Activated naive CD8-positive, alpha-beta T cell treated with anti-CD3 and anti-CD28 coated beads, Interleukin-2, amount 50 U/mL, for 24 hours (primary cell): ENCODE results near the gene LITAF.

ENCODE experiments used
- ATAC-seq: fragments of 150-1000 bp; cut with Tn5 transposase; one replicate; pipeline ENCODE4 v1.10.0; 2021
- DNase-seq: peaks from one replicate; pipeline ENCODE4 v3.0.0; 2021
- H3K27ac Mint-ChIP-seq: one replicate; pipeline ENCODE4 v1.8.0; 2021; ENCODE audit warnings: mild to moderate bottlenecking, mixed read lengths
- H3K27me3 Mint-ChIP-seq: one replicate; pipeline ENCODE4 v1.8.0; 2021; ENCODE audit warnings: mixed read lengths
- H3K36me3 Mint-ChIP-seq: one replicate; pipeline ENCODE4 v1.8.0; 2021; ENCODE audit warnings: low read depth, mixed read lengths
- H3K4me1 Mint-ChIP-seq: one replicate; pipeline ENCODE4 v1.8.0; 2021; ENCODE audit warnings: mixed read lengths
- H3K4me3 Mint-ChIP-seq: one replicate; pipeline ENCODE4 v1.8.0; 2021; ENCODE audit warnings: mild to moderate bottlenecking, moderate library complexity, mixed read lengths
- H3K9me3 Mint-ChIP-seq: one replicate; pipeline ENCODE4 v1.8.0; 2021; ENCODE audit warnings: mixed read lengths

Gene LITAF

DNA sequence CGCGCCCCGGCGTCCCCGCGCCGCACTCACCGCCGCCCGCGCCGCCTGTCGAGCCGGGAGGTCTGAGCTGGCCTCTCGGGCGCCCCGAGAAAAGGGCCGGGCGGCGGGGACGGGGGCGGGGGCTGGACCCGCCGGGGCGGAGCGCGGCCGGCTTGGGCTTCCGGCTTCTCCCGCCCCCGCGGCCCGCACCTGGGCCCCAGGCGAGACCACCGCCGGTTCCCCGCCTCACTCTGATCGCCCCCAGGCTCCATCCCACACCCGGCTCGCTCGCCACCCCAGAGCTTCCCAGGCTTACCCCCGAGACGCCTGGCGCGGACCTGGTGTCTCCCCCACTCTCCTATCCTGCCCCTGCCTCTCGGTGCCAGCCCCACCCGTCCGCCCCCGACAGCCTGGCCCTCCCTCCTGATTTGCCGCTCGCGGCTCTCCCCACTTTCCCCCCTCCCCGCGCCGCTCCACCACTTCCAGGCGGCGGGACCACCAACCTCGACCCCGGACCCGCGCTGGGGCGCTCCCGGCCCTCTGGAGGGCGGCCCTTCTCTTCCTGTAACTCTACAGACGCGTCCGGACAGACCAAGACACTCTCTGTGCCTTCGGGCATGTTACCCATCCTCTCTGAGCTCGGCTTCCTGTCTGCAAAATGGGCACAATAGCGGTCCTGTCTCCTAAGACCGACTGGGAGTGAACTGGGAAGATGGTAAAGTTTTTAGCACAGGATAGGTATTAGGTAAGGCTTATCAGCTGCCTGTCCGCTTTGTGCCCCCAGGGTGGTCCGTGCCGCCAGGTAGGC is at the start of gene LITAF:
TSS of gene LITAF (minus strand) at position 64 of the 787 bp plus-strand sequence. CDS start 30,189 bp downstream, outside the sequence.
- Mint-ChIP-seq H3K4me3 (peak within 1 kb of the TSS; percentile 95), H3K9me3 (no peaks in the 10 kb centered on the region), H3K4me1 (peaks cover 36% of the 10 kb centered on the region), H3K36me3 (peaks cover 8% of the 10 kb centered on the region), H3K27me3 (no peaks in the 10 kb centered on the region), H3K27ac (peak within 1 kb of the TSS; percentile 87)
- ATAC-seq: peak; percentile 64
- peak; percentile 74 for DNase-seq

DNA sequence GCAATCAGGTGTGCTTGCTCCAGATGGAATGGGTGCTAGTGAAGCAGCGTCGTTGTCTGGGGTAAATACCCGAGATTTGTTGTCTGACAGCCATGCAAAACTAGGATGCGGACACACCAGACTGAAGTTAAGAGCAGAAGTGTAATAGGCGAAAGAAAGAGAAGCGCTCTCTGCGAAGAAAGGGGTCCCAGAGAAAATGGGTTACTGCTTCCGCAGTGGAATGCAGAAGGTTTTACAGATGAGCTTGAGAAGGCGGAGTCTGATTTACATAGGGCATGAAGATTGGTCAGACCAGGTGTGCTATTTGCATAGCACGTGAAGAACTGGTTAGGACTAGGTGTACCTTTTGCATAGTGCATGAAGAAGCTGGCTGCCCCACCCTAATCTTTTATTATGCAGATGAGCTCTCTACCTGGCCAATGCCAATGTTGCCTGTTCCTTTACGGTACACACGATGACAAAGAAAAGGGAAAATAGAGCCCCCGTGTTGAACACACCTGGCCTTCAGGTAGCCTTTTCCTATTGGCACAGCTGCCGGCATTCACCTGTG is 49.5 kb upstream of the LITAF start:
- no peak for DNase-seq
- no peaks in the 10 kb centered on the region for H3K9me3 Mint-ChIP-seq
- no peak overlapping the region for H3K27ac Mint-ChIP-seq
- no peak for ATAC-seq
- no peaks in the 10 kb centered on the region for H3K27me3 Mint-ChIP-seq
- no peak overlapping the region for H3K4me3 Mint-ChIP-seq
- H3K36me3 Mint-ChIP-seq: no peaks in the 10 kb centered on the region
- peaks cover 13% of the 10 kb centered on the region for H3K4me1 Mint-ChIP-seq

GRCh38 chr16:11635679-11636171 is 49.0 kb upstream of the LITAF start:
- H3K36me3 Mint-ChIP-seq: no peaks in the 10 kb centered on the region
- no peak for DNase-seq
- H3K27ac Mint-ChIP-seq: no peak overlapping the region
- H3K4me1 Mint-ChIP-seq: peaks cover 11% of the 10 kb centered on the region
- no peak for ATAC-seq
- no peak overlapping the region for H3K4me3 Mint-ChIP-seq
- H3K9me3 Mint-ChIP-seq: no peaks in the 10 kb centered on the region
- no peaks in the 10 kb centered on the region for H3K27me3 Mint-ChIP-seq

DNA sequence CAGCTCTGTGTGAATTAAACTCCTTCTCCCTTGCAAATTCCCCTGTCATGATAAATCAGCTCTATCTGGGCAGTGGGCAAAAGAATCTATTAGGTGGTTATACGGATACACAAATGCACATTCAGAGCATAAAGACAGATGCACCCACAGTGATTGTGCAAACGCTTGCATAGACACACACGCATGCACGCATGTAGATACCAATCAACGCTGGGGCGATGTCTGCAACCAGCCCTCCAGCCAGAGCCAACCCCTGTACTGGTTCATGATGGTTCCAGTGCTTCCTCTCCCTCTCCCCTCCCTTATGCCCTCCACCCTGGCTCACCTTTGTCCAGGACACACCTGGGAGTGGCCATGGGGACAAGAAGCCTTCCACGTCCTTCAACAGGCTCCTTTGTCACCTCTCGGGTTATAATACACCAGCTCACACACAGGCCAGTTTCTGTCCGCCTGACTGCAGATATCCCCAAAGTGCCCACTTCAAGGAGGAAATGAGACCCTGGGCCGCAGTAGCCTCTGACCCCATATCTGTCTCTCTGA is 48.5 kb upstream of the LITAF start:
- no peaks in the 10 kb centered on the region for H3K36me3 Mint-ChIP-seq
- ATAC-seq (no peak), DNase-seq (no peak)
- no peaks in the 10 kb centered on the region for H3K27me3 Mint-ChIP-seq
- no peak overlapping the region for H3K4me3 Mint-ChIP-seq
- peaks cover 10% of the 10 kb centered on the region for H3K4me1 Mint-ChIP-seq
- no peak overlapping the region for H3K27ac Mint-ChIP-seq
- H3K9me3 Mint-ChIP-seq: no peaks in the 10 kb centered on the region

- H3K4me1 Mint-ChIP-seq: peaks cover 18% of the 10 kb centered on the region
- H3K27me3 Mint-ChIP-seq: no peaks in the 10 kb centered on the region
- H3K4me3 Mint-ChIP-seq: no peak overlapping the region
- no peaks in the 10 kb centered on the region for H3K36me3 Mint-ChIP-seq
- ATAC-seq (no peak), DNase-seq (no peak)
- no peaks in the 10 kb centered on the region for H3K9me3 Mint-ChIP-seq
- H3K27ac Mint-ChIP-seq: no peak overlapping the region
Measured at GRCh38 chr16:11634312-11634711, 47.6 kb upstream of the LITAF start.

DNA sequence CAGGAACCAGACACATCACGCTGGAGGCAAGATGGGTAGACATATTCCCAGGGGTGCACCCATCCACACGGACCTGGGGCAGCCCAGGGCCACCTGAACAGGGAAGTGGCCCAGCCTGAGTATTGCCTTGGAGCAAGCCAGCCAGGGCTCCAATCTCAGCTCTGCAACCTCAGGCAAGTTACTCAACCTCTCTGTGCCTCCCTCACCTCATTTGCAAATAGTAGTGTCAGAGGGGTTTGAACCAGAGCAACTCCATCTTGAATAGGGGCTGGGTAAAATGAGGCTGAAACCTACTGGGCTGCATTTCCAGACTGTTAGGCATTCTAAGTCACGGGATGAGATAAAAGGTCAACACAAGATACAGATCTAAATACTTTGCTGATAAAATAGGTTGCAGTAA is 46.4 kb upstream of the LITAF start:
- no peaks in the 10 kb centered on the region for H3K27me3 Mint-ChIP-seq
- H3K4me1 Mint-ChIP-seq: peaks cover 29% of the 10 kb centered on the region
- H3K9me3 Mint-ChIP-seq: no peaks in the 10 kb centered on the region
- no peaks in the 10 kb centered on the region for H3K36me3 Mint-ChIP-seq
- no peak for ATAC-seq
- H3K27ac Mint-ChIP-seq: no peak overlapping the region
- no peak overlapping the region for H3K4me3 Mint-ChIP-seq
- no peak for DNase-seq

DNA sequence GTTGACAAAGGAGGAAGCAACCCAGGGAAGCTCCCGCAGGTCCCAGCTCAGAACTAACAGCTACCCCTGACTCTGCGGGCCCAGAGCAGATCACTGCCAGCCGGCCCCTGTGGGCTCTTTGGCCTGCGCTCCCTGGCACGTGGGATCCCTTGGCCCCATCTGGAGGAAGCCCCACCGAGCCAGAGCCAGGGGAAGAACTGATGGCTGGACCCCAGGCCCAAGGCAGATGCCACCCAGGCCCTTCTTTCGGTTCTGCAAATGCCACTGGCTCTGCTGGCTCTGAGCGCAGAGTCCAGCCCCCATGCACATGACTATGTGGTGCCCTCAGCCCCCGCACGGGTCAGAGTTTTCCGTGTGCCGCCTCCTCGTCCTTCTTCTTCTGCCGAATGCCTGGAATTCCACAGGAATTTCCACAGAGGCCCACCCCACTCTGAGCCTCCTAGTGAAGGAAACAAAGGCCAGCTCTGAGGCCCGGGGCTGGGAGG is 45.8 kb upstream of the LITAF start:
- no peak for DNase-seq
- peaks cover 33% of the 10 kb centered on the region for H3K4me1 Mint-ChIP-seq

GRCh38 chr16:11631214-11631613 is 44.5 kb upstream of the LITAF start:
- Mint-ChIP-seq H3K36me3 (no peaks in the 10 kb centered on the region), H3K4me3 (no peak overlapping the region), H3K27me3 (no peaks in the 10 kb centered on the region), H3K27ac (no peak overlapping the region), H3K9me3 (no peaks in the 10 kb centered on the region), H3K4me1 (peaks cover 38% of the 10 kb centered on the region)
- no peak for DNase-seq
- ATAC-seq: no peak

More for the DNA sequence above, 45.8 kb upstream of the LITAF start:
- Mint-ChIP-seq H3K9me3 (no peaks in the 10 kb centered on the region), H3K27ac (no peak overlapping the region), H3K36me3 (no peaks in the 10 kb centered on the region), H3K27me3 (no peaks in the 10 kb centered on the region), H3K4me3 (no peak overlapping the region)
- no peak for ATAC-seq

DNA sequence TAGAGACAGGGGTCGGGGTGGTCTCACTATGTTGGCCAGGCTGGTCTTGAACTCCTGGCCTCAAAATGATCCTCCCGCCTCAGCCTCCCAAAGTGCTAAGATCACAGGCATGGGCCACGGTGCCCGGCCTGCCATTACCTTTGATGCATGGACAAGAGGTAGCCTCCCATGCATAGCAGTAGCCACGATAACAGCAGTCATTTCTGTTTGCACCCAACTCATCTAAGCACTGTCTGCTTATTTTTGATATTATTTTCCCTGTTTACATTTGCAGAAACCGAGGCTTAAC is 44.0 kb upstream of the LITAF start:
- Mint-ChIP-seq H3K36me3 (no peaks in the 10 kb centered on the region), H3K4me1 (peaks cover 36% of the 10 kb centered on the region), H3K27me3 (no peaks in the 10 kb centered on the region), H3K4me3 (no peak overlapping the region), H3K27ac (no peak overlapping the region), H3K9me3 (no peaks in the 10 kb centered on the region)
- no peak for DNase-seq
- ATAC-seq: no peak

GRCh38 chr16:11630046-11630767 is 43.5 kb upstream of the LITAF start:
- Mint-ChIP-seq H3K27ac (no peak overlapping the region), H3K36me3 (no peaks in the 10 kb centered on the region), H3K4me1 (peaks cover 41% of the 10 kb centered on the region), H3K4me3 (no peak overlapping the region), H3K27me3 (no peaks in the 10 kb centered on the region), H3K9me3 (no peaks in the 10 kb centered on the region)
- DNase-seq (no peak), ATAC-seq (no peak)

GRCh38 chr16:11629071-11630030 is 42.6 kb upstream of the LITAF start:
- Mint-ChIP-seq H3K9me3 (no peaks in the 10 kb centered on the region), H3K27me3 (no peaks in the 10 kb centered on the region), H3K4me3 (peak overlapping the region; percentile 17), H3K27ac (peak overlapping the region; percentile 36), H3K36me3 (no peaks in the 10 kb centered on the region), H3K4me1 (peaks cover 47% of the 10 kb centered on the region)
- peak; percentile 30 for ATAC-seq
- DNase-seq: no peak

GRCh38 chr16:11627822-11628457 is 41.2 kb upstream of the LITAF start:
- Mint-ChIP-seq H3K4me3 (no peak overlapping the region), H3K27me3 (no peaks in the 10 kb centered on the region), H3K27ac (no peak overlapping the region), H3K36me3 (no peaks in the 10 kb centered on the region), H3K9me3 (no peaks in the 10 kb centered on the region), H3K4me1 (peaks cover 50% of the 10 kb centered on the region)
- no peak for DNase-seq
- ATAC-seq: peak; percentile 44

GRCh38 chr16:11627292-11627663 is 40.6 kb upstream of the LITAF start:
- Mint-ChIP-seq H3K4me3 (no peak overlapping the region), H3K27me3 (no peaks in the 10 kb centered on the region), H3K4me1 (peaks cover 55% of the 10 kb centered on the region), H3K27ac (no peak overlapping the region), H3K9me3 (no peaks in the 10 kb centered on the region), H3K36me3 (no peaks in the 10 kb centered on the region)
- DNase-seq (no peak), ATAC-seq (no peak)
